H1 (cell line): ENCODE measurements around the gene AATK. TPM values are rescaled to one million over a fixed set of nuclear protein-coding genes. Genes with fewer than 3 reads are reported as not detected.

ENCODE experiments used
- ATF3 ChIP-seq: IDR thresholded peaks from 2 replicates; pipeline ENCODE4 v1.6.1; 2011; ENCODE audit warnings: low read depth, mild to moderate bottlenecking, low read length; ENCODE audit not compliant: insufficient read depth
- BRCA1 ChIP-seq: IDR thresholded peaks from 2 replicates; pipeline ENCODE4 v1.6.1; 2012; ENCODE audit warnings: low read depth, low read length, improper control_type of control experiment
- CHD1 ChIP-seq: IDR thresholded peaks from 2 replicates; pipeline ENCODE4 v1.6.1; 2012; ENCODE audit warnings: low read depth, low read length, improper control_type of control experiment
- FOSL1 ChIP-seq: IDR thresholded peaks from 2 replicates; pipeline ENCODE4 v1.6.1; 2011; ENCODE audit warnings: mild to moderate bottlenecking, low read depth, low read length, moderate library complexity; ENCODE audit not compliant: insufficient read depth
- GABPA ChIP-seq: IDR thresholded peaks from 2 replicates; pipeline ENCODE4 v1.6.1; 2011; ENCODE audit warnings: mild to moderate bottlenecking, low read length, moderate library complexity, borderline replicate concordance; ENCODE audit not compliant: insufficient read depth
- HDAC2 ChIP-seq, 2 experiments: fragments of 300-600 bp in 1 of 2; sonication (generic) in 1 of 2; IDR thresholded peaks; 2 replicates each; pipeline ENCODE4 v1.6.1; 2011 to 2012; ENCODE audit warnings: low read depth in 2 of 2, low read length in 2 of 2, mild to moderate bottlenecking in 2 of 2, moderate library complexity in 2 of 2, borderline replicate concordance in 1 of 2, inconsistent platforms in 1 of 2
- KDM4A ChIP-seq: IDR thresholded peaks from one replicate; pipeline ENCODE4 v1.7.1; 2012; ENCODE audit warnings: low read depth, mild to moderate bottlenecking, moderate library complexity, low read length, inconsistent platforms; ENCODE audit not compliant: severe bottlenecking
- PHF8 ChIP-seq: fragments of 200-600 bp; sonication (generic); conservative IDR thresholded peaks from 2 replicates; pipeline ENCODE4 v1.7.1; 2012; ENCODE audit warnings: low read depth, mild to moderate bottlenecking, inconsistent platforms, low read length, moderate library complexity
- POU5F1 ChIP-seq: IDR thresholded peaks from 2 replicates; pipeline ENCODE4 v1.6.1; 2011; ENCODE audit warnings: low read depth, mild to moderate bottlenecking, low read length, moderate library complexity
- RAD21 ChIP-seq, 2 experiments: IDR thresholded peaks in 1 of 2; conservative IDR thresholded peaks in 1 of 2; 2 replicates each; pipeline ENCODE4 v1.6.1; 2011; ENCODE audit warnings: low read depth in 2 of 2, low read length in 2 of 2, improper control_type of control experiment in 1 of 2, inconsistent platforms in 1 of 2, mild to moderate bottlenecking in 1 of 2, moderate library complexity in 1 of 2
- RFX5 ChIP-seq: IDR thresholded peaks from 2 replicates; pipeline ENCODE4 v1.6.1; 2011; ENCODE audit warnings: low read depth, low read length, improper control_type of control experiment, borderline replicate concordance
- SAP30 ChIP-seq: fragments of 300-600 bp; sonication (generic); IDR thresholded peaks from 2 replicates; pipeline ENCODE4 v1.7.1; 2012; ENCODE audit warnings: low read length, moderate library complexity, mild to moderate bottlenecking, inconsistent platforms; ENCODE audit not compliant: insufficient read depth, insufficient replicate concordance
- SIN3A ChIP-seq, 2 experiments: IDR thresholded peaks in 1 of 2; conservative IDR thresholded peaks in 1 of 2; 2 replicates each; pipeline ENCODE4 v1.6.1; 2011 to 2012; ENCODE audit warnings: low read length in 2 of 2, improper control_type of control experiment in 1 of 2, low read depth in 1 of 2, mild to moderate bottlenecking in 1 of 2
- SP4 ChIP-seq: IDR thresholded peaks from 2 replicates; pipeline ENCODE4 v1.6.1; 2012; ENCODE audit warnings: low read length, inconsistent platforms
- SUZ12 ChIP-seq: fragments of 200-600 bp; sonication (generic); IDR thresholded peaks from 2 replicates; pipeline ENCODE4 v1.6.1; 2012; ENCODE audit warnings: mild to moderate bottlenecking, inconsistent platforms, low read length, moderate library complexity, mixed read lengths
- TAF1 ChIP-seq: IDR thresholded peaks from 2 replicates; pipeline ENCODE4 v1.6.1; 2011; ENCODE audit warnings: mild to moderate bottlenecking, low read depth, low read length
- TAF7 ChIP-seq: optimal IDR thresholded peaks from 2 replicates; pipeline ENCODE3; 2011; ENCODE audit warnings: low read depth, mild to moderate bottlenecking, inconsistent platforms, low read length, moderate library complexity, borderline replicate concordance
- TCF12 ChIP-seq: IDR thresholded peaks from 2 replicates; pipeline ENCODE4 v1.6.1; 2011; ENCODE audit warnings: low read depth, mild to moderate bottlenecking, low read length
- USF2 ChIP-seq: IDR thresholded peaks from 2 replicates; pipeline ENCODE4 v1.6.1; 2011; ENCODE audit warnings: low read length, improper control_type of control experiment
- polyA plus RNA-seq, 7 experiments: library from polyadenylated mRNA; depleted of rRNA in 3 of 7; stranded (reverse) in 5 of 7; unstranded in 2 of 7; fragments of >200 nt in 5 of 7; fragments of 200-250 nt in 2 of 7; gene quantifications; 1 replicate in 5 of 7; 2 replicates in 1 of 7; 4 replicates in 1 of 7; pipeline versions ENCODE4 v1.2.1 to v1.2.3, GENCODE V29; 2011 to 2013; ENCODE audit warnings: missing spikeins in 2 of 7, mixed read lengths in 2 of 7
- total RNA-seq: library from RNA; stranded (reverse); fragmentation: NEBNext Ultra II Directional; extraction: Animal tissue kit (Norgen Biotek cat#: 25700); gene quantifications from 2 replicates; pipeline ENCODE4 v1.2.1, GENCODE V29; 2021

AATK gene
- total and polyA plus RNA-seq, 2 of the 8 experiments (the other 6 are each of a cell fraction or from before 2014, with no cell fraction given) = 1.7 to 3.5 TPM

GRCh38 chr17:81165246-81166032 lies 582 bp downstream of the AATK start, which contains the start of gene PVALEF (continued):
- TF ChIP-seq CHD1 = no peak
- TF ChIP-seq HDAC2 (IDR thresholded peaks at IDR 0.05; ENCODE audit: borderline replicate concordance in 1 of 2, low read depth in 2 of 2, low read length in 2 of 2) = 0 out of 4 replicates have a peak, but pooled peaks of 1 of the 2 experiments have one; percentile 32
- TF ChIP-seq TAF7 = no peak
- no peak for TF ChIP-seq PHF8
- TF ChIP-seq SIN3A (conservative IDR thresholded peaks at IDR 0.05 in 1 of 2, IDR thresholded peaks at IDR 0.05 in 1 of 2; ENCODE audit: low read depth in 1 of 2, low read length in 2 of 2) = no peak
- no peak for TF ChIP-seq POU5F1
- TF ChIP-seq FOSL1 = no peak
- no peak for TF ChIP-seq TCF12
- no peak for TF ChIP-seq SAP30
- no peak for TF ChIP-seq USF2
- no peak for TF ChIP-seq ATF3
- TF ChIP-seq RFX5 = no peak
- TF ChIP-seq BRCA1 = no peak
- TF ChIP-seq SP4 = no peak
- TF ChIP-seq SUZ12 = no peak
- no peak for TF ChIP-seq RAD21 (IDR thresholded peaks at IDR 0.05 in 1 of 2, conservative IDR thresholded peaks at IDR 0.05 in 1 of 2; ENCODE audit: low read depth in 2 of 2, low read length in 2 of 2)
- peak; percentile 62; the same call in 1 of the 2 replicates for TF ChIP-seq GABPA
- TF ChIP-seq TAF1 = no peak
- TF ChIP-seq KDM4A = peak; percentile 44
